ENCODE measurements around the gene MAPK8. TPM values are rescaled to one million over a fixed set of nuclear protein-coding genes. Genes with fewer than 3 reads are reported as not detected.
A peak's percentile ranks its signal among the peaks of the same experiment; 100 is the strongest.

Gene MAPK8
- total RNA-seq, 1 donor from 2014 or later: 42.3 TPM

GRCh38 chr10:48363617-48364355 lies 57.3 kb downstream of the MAPK8 start:
- Histone ChIP-seq H3K27me3 (no peaks in the 10 kb centered on the region), H3K27ac (no peak overlapping the region), H3K4me3 (no peak overlapping the region), H3K9me3 (no peaks in the 10 kb centered on the region), H3K4me1 (peaks cover 24% of the 10 kb centered on the region), H3K36me3 (no peaks in the 10 kb centered on the region)
- peak; percentile 86 for ATAC-seq
- intact Hi-C loops (cut with DNase I): no loop called here
- no peak for DNase-seq
- TF ChIP-seq, protein P1, sequence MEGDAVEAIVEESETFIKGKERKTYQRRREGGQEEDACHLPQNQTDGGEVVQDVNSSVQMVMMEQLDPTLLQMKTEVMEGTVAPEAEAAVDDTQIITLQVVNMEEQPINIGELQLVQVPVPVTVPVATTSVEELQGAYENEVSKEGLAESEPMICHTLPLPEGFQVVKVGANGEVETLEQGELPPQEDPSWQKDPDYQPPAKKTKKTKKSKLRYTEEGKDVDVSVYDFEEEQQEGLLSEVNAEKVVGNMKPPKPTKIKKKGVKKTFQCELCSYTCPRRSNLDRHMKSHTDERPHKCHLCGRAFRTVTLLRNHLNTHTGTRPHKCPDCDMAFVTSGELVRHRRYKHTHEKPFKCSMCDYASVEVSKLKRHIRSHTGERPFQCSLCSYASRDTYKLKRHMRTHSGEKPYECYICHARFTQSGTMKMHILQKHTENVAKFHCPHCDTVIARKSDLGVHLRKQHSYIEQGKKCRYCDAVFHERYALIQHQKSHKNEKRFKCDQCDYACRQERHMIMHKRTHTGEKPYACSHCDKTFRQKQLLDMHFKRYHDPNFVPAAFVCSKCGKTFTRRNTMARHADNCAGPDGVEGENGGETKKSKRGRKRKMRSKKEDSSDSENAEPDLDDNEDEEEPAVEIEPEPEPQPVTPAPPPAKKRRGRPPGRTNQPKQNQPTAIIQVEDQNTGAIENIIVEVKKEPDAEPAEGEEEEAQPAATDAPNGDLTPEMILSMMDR (IDR thresholded peaks at IDR 0.05): peak; percentile 72

DNA sequence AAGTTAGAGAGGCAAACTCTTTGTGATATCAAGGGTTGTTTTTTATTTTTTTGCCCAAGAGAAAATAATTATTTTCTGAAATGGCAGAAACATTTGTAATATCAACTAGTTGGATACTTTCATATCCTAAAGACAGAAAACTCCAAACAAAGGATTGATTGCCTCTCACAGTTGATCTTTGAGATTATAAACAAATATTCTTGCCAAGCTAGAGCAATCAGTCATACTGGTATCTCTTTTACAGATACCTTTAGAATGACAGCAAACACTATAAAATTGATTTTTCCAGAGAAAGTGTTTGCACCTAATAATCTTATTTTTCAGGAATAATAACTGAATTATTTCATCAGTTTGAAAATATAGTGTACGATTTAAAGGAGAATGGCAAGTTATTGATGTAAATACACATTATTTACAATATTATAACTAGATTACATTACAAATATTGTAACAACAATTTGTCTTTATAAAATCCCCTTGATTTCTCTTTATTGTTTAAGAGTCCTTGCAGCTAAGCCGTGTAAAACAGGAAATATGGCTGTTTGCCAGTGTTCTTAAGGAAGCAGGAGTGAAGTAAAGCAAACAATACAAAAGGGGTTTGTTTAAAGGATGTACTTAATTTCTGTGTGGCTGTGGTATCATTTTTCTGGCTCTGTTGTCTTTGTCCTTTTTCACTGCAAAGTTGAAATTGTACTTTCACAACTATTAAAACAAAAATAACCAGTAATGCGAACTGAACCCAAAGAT lies 58.4 kb downstream of the MAPK8 start:
- intact Hi-C loops (cut with DNase I): no loop called here
- no peak overlapping the region for H3K27ac ChIP-seq
- H3K9me3 ChIP-seq: no peaks in the 10 kb centered on the region
- H3K4me1 ChIP-seq: peaks cover 22% of the 10 kb centered on the region
- DNase-seq (no peak), ATAC-seq (peak; percentile 48)
- H3K4me3 ChIP-seq: no peak overlapping the region
- TF ChIP-seq, protein P1 (IDR thresholded peaks at IDR 0.05): no peak
- no peaks in the 10 kb centered on the region for H3K27me3 ChIP-seq
- H3K36me3 ChIP-seq: no peaks in the 10 kb centered on the region

DNA sequence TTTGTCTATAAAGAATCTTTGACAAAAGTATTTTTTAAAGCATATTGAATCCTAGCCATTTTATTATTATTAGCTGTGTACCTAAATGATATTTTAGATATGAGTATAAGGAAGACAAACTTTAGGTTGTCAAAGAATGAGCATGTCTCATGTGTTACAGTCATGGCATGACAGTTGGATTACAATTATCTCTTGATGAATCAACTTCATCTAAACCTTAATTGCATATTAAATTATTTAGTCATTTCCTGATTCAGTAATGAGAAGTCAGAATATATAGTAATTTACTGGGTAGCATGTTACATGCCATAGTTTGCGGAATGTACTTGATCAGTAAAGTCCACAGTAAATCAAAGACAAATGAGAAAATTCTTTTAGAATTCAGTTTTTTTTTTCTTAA lies 59.2 kb downstream of the MAPK8 start:
- intact Hi-C loops (cut with DNase I): no loop called here
- Histone ChIP-seq H3K27me3 (no peaks in the 10 kb centered on the region), H3K4me3 (no peak overlapping the region), H3K27ac (no peak overlapping the region), H3K9me3 (no peaks in the 10 kb centered on the region), H3K36me3 (no peaks in the 10 kb centered on the region), H3K4me1 (peaks cover 18% of the 10 kb centered on the region)
- TF ChIP-seq, protein P1 (IDR thresholded peaks at IDR 0.05): no peak
- ATAC-seq (no peak), DNase-seq (no peak)

DNA sequence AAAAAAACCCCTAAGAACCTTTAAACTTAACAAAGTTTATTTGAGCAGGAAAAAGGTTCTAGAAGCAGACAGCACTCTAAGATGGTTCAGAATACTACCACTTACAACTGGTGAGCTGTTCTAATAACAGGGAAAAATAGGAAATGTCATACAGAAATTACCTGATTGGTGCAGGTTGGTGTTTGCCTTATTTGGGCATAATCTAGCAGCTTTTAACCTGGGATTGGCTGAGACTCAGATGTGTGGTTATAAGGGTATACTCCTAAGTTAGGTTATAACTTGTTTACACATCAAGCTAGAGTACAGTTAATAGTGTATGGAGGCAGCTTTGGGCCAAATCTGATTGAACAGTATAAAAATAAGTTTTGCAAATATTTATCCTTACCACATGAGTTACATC lies 59.8 kb downstream of the MAPK8 start:
- Histone ChIP-seq H3K4me1 (peaks cover 18% of the 10 kb centered on the region), H3K27ac (no peak overlapping the region), H3K36me3 (no peaks in the 10 kb centered on the region), H3K4me3 (no peak overlapping the region), H3K27me3 (no peaks in the 10 kb centered on the region), H3K9me3 (no peaks in the 10 kb centered on the region)
- ATAC-seq (no peak), DNase-seq (no peak)
- TF ChIP-seq, protein P1 (IDR thresholded peaks at IDR 0.05): no peak
- intact Hi-C loops (cut with DNase I): no loop called here

DNA sequence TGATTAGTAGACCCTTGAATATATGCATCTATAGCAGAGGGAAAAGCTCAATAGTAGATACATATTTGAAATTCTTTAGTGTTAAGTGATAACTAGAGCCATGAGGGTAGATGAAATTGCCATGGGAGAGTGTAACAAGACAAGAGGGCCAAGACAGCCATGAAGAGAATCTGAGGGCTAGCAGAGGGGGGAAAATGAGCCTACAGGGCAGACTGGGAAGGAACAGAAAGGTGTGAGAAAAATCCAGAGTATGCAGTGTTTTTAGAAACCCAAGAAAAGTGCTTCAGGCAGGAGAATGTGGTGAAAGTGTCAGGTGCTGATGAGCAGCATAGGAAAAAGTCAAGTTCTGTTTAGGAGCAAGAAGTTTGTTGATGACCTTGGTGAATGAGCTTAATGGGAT lies 63.0 kb downstream of the MAPK8 start:
- H3K27ac ChIP-seq: no peak overlapping the region
- H3K9me3 ChIP-seq: no peaks in the 10 kb centered on the region
- no peaks in the 10 kb centered on the region for H3K36me3 ChIP-seq
- peaks cover 9% of the 10 kb centered on the region for H3K4me1 ChIP-seq
- ATAC-seq (no peak), DNase-seq (no peak)
- no peak overlapping the region for H3K4me3 ChIP-seq
- intact Hi-C loops (cut with DNase I): no loop called here
- TF ChIP-seq, protein P1 (IDR thresholded peaks at IDR 0.05): no peak
- no peaks in the 10 kb centered on the region for H3K27me3 ChIP-seq
